OCI-LY7 (cell line): Measurements from ENCODE around the gene TPSB2. TPM values are rescaled to one million over a fixed set of nuclear protein-coding genes. Genes with fewer than 3 reads are reported as not detected.

Experiments used
- BruUV-seq: library from RNA; stranded (reverse); fragments of 400-500 nt; replicated peaks from 2 replicates; lab custom pipeline; 2021; lab: Mats Ljungman, UMichigan
- CTCF ChIA-PET: fragments of 300-600 bp; sonication (Branson Sonifier 250); formaldehyde crosslinking; loops from one replicate; lab custom pipeline; 2022; ENCODE audit warnings: antibody characterized with exemption; ENCODE audit not compliant: unreplicated experiment; lab: Charles Lee
- POLR2A ChIA-PET: fragments of 300-600 bp; sonication (Branson Sonifier 250); formaldehyde crosslinking; loops from one replicate; lab custom pipeline; 2022; ENCODE audit warnings: antibody characterized with exemption; lab: Charles Lee
- DNase-seq: peaks from one replicate; pipeline ENCODE4 v3.0.0-alpha.2; 2015; ENCODE audit warnings: low spot score
- H2AFZ ChIP-seq: fragments of 200-600 bp; sonication (generic), shearing (Covaris generic); 2 replicates; pipeline ENCODE4 v1.6.1; 2014; ENCODE audit warnings: mild to moderate bottlenecking, antibody characterized with exemption, low read length, moderate library complexity
- H3K27ac ChIP-seq: fragments of 200-600 bp; sonication (generic); 2 replicates; pipeline ENCODE4 v1.5.1; 2014; ENCODE audit warnings: mixed run types, low read depth, mild to moderate bottlenecking, moderate library complexity, low read length, inconsistent platforms; ENCODE audit not compliant: poor library complexity, severe bottlenecking
- H3K36me3 ChIP-seq: fragments of 200-600 bp; sonication (generic); 2 replicates; pipeline ENCODE4 v1.6.1; 2014; ENCODE audit warnings: mild to moderate bottlenecking, antibody characterized with exemption, low read length, moderate library complexity, mixed read lengths; ENCODE audit not compliant: insufficient read depth
- H3K4me1 ChIP-seq: fragments of 200-600 bp; sonication (generic); 2 replicates; pipeline ENCODE4 v1.5.1; 2014; ENCODE audit warnings: mild to moderate bottlenecking, low read length; ENCODE audit not compliant: insufficient read depth, poor library complexity, severe bottlenecking
- H3K4me2 ChIP-seq: fragments of 200-600 bp; sonication (generic); 2 replicates; pipeline ENCODE4 v1.6.1; 2014; ENCODE audit warnings: mild to moderate bottlenecking, low read length
- H3K4me3 ChIP-seq: fragments of 200-600 bp; sonication (generic); 2 replicates; pipeline ENCODE4 v1.5.1; 2014; ENCODE audit warnings: mild to moderate bottlenecking, low read depth, low read length; ENCODE audit not compliant: poor library complexity, severe bottlenecking
- H3K79me2 ChIP-seq: fragments of 200-600 bp; sonication (generic); 2 replicates; pipeline ENCODE4 v1.6.1; 2016; ENCODE audit warnings: low read depth, mild to moderate bottlenecking, low read length, moderate library complexity, mixed read lengths; ENCODE audit not compliant: insufficient read depth
- H3K9me2 ChIP-seq: fragments of 200-600 bp; sonication (generic); 2 replicates; pipeline ENCODE4 v1.6.1; 2016; ENCODE audit warnings: mild to moderate bottlenecking, low read length, mixed read lengths; ENCODE audit not compliant: insufficient read depth
- H3K9me3 ChIP-seq: fragments of 200-600 bp; sonication (generic); 2 replicates; pipeline ENCODE4 v1.6.1; 2014; ENCODE audit warnings: mild to moderate bottlenecking, mixed run types, low read length, mixed read lengths
- H4K20me1 ChIP-seq: fragments of 200-600 bp; sonication (generic); 2 replicates; pipeline ENCODE4 v1.6.1; 2014; ENCODE audit warnings: mild to moderate bottlenecking, antibody characterized with exemption, low read length, moderate library complexity, mixed read lengths; ENCODE audit not compliant: insufficient read depth
- CTCF ChIP-seq: fragments of 200-600 bp; sonication (generic); conservative IDR thresholded peaks from 2 replicates; pipeline ENCODE4 v1.5.1; 2014; ENCODE audit warnings: mild to moderate bottlenecking, antibody characterized with exemption, low read length, moderate library complexity, mixed read lengths
- EZH2phosphoT487 ChIP-seq: fragments of 200-600 bp; sonication (generic); IDR thresholded peaks from 2 replicates; pipeline ENCODE4 v1.6.1; 2018; ENCODE audit warnings: low read depth, borderline replicate concordance, mild to moderate bottlenecking, mixed run types, antibody characterized with exemption, low read length, moderate library complexity, mixed read lengths
- intact Hi-C: fragments of 100-400 bp; cut with micrococcal nuclease; formaldehyde crosslinking; loops from one replicate; pipeline ENCODE4 v1.10.0; 2022; ENCODE audit not compliant: unreplicated experiment
- total RNA-seq, 2 experiments: library from RNA; depleted of rRNA in 1 of 2; stranded (reverse); fragments of >200 nt in 1 of 2; shearing (Covaris generic) in 1 of 2; gene quantifications; 2 replicates each; pipeline ENCODE4 v1.2.3, GENCODE V29; 2014 to 2022

The TPSB2 gene
- total RNA-seq, 2 experiments from 2014 or later, result not detected

- DNase-seq, result no peak
- Histone ChIP-seq H3K4me3 (no peak overlapping the region), H2AFZ (no peak overlapping the region), H3K4me1 (no peaks in the 10 kb centered on the region), H3K4me2 (no peak overlapping the region), H3K79me2 (no peaks in the 10 kb centered on the region), H3K9me2 (no peaks in the 10 kb centered on the region), H3K27ac (no peak overlapping the region), H3K36me3 (no peaks in the 10 kb centered on the region), H3K9me3 (no peaks in the 10 kb centered on the region), H4K20me1 (no peaks in the 10 kb centered on the region)
- ChIA-PET POLR2A (no interaction called here), CTCF (no interaction called here)
- intact Hi-C loops, result no loop called here
- BruUV-seq, result no TSS peak
- no peak for TF ChIP-seq CTCF
- TF ChIP-seq EZH2phosphoT487, result no peak
Observed at GRCh38 chr16:1218930-1219611, 10.9 kb downstream of the TPSB2 start.

- BruUV-seq, result no TSS peak
- H3K4me2 ChIP-seq, result no peak overlapping the region
- no peak overlapping the region for H3K4me3 ChIP-seq
- CTCF ChIA-PET, result no interaction called here
- H3K4me1 ChIP-seq, result no peaks in the 10 kb centered on the region
- TF ChIP-seq CTCF, result no peak
- TF ChIP-seq EZH2phosphoT487, result no peak
- H3K36me3 ChIP-seq, result no peaks in the 10 kb centered on the region
- H3K79me2 ChIP-seq, result no peaks in the 10 kb centered on the region
- intact Hi-C loops, result no loop called here
- POLR2A ChIA-PET, result no interaction called here
- no peak overlapping the region for H2AFZ ChIP-seq
- no peak overlapping the region for H3K27ac ChIP-seq
- no peaks in the 10 kb centered on the region for H3K9me3 ChIP-seq
- H4K20me1 ChIP-seq, result no peaks in the 10 kb centered on the region
- H3K9me2 ChIP-seq, result no peaks in the 10 kb centered on the region
- no peak for DNase-seq
Observed at GRCh38 chr16:1218061-1218929, 11.7 kb downstream of the TPSB2 start.

- CTCF ChIA-PET, result no interaction called here
- TF ChIP-seq EZH2phosphoT487 (no peak), CTCF (no peak)
Observed at GRCh38 chr16:1217526-1217925, 12.5 kb downstream of the TPSB2 start.

More at GRCh38 chr16:1217526-1217925, 12.5 kb downstream of the TPSB2 start:
- Histone ChIP-seq H4K20me1 (no peaks in the 10 kb centered on the region), H2AFZ (no peak overlapping the region), H3K79me2 (no peaks in the 10 kb centered on the region), H3K9me2 (no peaks in the 10 kb centered on the region), H3K36me3 (no peaks in the 10 kb centered on the region), H3K4me1 (no peaks in the 10 kb centered on the region), H3K4me2 (no peak overlapping the region), H3K4me3 (no peak overlapping the region), H3K27ac (no peak overlapping the region), H3K9me3 (no peaks in the 10 kb centered on the region)
- intact Hi-C loops, result no loop called here
- POLR2A ChIA-PET, result no interaction called here
- no peak for DNase-seq
- no TSS peak for BruUV-seq
